ENCODE results near the gene ZGRF1. TPM values are rescaled to one million over a fixed set of nuclear protein-coding genes. Genes with fewer than 3 reads are reported as not detected.

ZGRF1 gene
- total and polyA plus RNA-seq, 9 of the 15 experiments (the other 6 are each of a cell fraction or from before 2014, with no cell fraction given): 8.8 to 35.2 (median 22.0) TPM

GRCh38 chr4:112523764-112524505 is 112.8 kb downstream of the ZGRF1 start (continued):
- TF ChIP-seq RERE (CRISPR knock-in tag; IDR thresholded peaks at IDR 0.05; ENCODE audit: borderline replicate concordance): no peak
- TF ChIP-seq ZNF561 (CRISPR knock-in tag; conservative IDR thresholded peaks at IDR 0.05): no peak
- TF ChIP-seq FUS (optimal IDR thresholded peaks at IDR 0.05; ENCODE audit: low read depth, low read length): no peak
- TF ChIP-seq HMG20A (CRISPR knock-in tag; conservative IDR thresholded peaks at IDR 0.05): no peak
- TF ChIP-seq, protein P1, sequence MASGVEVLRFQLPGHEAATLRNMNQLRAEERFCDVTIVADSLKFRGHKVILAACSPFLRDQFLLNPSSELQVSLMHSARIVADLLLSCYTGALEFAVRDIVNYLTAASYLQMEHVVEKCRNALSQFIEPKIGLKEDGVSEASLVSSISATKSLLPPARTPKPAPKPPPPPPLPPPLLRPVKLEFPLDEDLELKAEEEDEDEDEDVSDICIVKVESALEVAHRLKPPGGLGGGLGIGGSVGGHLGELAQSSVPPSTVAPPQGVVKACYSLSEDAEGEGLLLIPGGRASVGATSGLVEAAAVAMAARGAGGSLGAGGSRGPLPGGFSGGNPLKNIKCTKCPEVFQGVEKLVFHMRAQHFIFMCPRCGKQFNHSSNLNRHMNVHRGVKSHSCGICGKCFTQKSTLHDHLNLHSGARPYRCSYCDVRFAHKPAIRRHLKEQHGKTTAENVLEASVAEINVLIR (CRISPR knock-in tag; IDR thresholded peaks at IDR 0.05): no peak
- TF ChIP-seq, protein P2, sequence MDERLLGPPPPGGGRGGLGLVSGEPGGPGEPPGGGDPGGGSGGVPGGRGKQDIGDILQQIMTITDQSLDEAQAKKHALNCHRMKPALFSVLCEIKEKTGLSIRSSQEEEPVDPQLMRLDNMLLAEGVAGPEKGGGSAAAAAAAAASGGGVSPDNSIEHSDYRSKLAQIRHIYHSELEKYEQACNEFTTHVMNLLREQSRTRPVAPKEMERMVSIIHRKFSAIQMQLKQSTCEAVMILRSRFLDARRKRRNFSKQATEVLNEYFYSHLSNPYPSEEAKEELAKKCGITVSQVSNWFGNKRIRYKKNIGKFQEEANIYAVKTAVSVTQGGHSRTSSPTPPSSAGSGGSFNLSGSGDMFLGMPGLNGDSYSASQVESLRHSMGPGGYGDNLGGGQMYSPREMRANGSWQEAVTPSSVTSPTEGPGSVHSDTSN (CRISPR knock-in tag; IDR thresholded peaks at IDR 0.05; ENCODE audit: low read depth): no peak
- TF ChIP-seq, protein P2 (tag; conservative IDR thresholded peaks at IDR 0.05; ENCODE audit: low read depth): no peak
- no peak for TF ChIP-seq EZH2 (IDR thresholded peaks at IDR 0.05; ENCODE audit: borderline replicate concordance, low read depth, low read length)
- TF ChIP-seq ZBTB8A (IDR thresholded peaks at IDR 0.05; ENCODE audit: partially characterized antibody): no peak
- TF ChIP-seq KLF10 (CRISPR knock-in tag; IDR thresholded peaks at IDR 0.05): no peak
- TF ChIP-seq, protein P3, sequence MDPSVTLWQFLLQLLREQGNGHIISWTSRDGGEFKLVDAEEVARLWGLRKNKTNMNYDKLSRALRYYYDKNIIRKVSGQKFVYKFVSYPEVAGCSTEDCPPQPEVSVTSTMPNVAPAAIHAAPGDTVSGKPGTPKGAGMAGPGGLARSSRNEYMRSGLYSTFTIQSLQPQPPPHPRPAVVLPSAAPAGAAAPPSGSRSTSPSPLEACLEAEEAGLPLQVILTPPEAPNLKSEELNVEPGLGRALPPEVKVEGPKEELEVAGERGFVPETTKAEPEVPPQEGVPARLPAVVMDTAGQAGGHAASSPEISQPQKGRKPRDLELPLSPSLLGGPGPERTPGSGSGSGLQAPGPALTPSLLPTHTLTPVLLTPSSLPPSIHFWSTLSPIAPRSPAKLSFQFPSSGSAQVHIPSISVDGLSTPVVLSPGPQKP (CRISPR knock-in tag; IDR thresholded peaks at IDR 0.05): no peak
- TF ChIP-seq HMBOX1 (IDR thresholded peaks at IDR 0.05): no peak
- TF ChIP-seq SMAD2 (IDR thresholded peaks at IDR 0.05; ENCODE audit: low read depth, low read length): no peak
- no peak for TF ChIP-seq CEBPB (tag; IDR thresholded peaks at IDR 0.05)
- TF ChIP-seq SOX6 (IDR thresholded peaks at IDR 0.05): no peak
- TF ChIP-seq ZNF584 (CRISPR knock-in tag; IDR thresholded peaks at IDR 0.05; ENCODE audit: low read depth): no peak
